Activated CD4-positive, alpha-beta T cell treated with anti-CD3 and anti-CD28 coated beads, Interleukin-2, amount 50 U/mL, for 16 hours (primary cell): ENCODE data around the gene TMEM204.
A peak's percentile ranks its signal among the peaks of the same experiment; 100 is the strongest.

Experiments used
- DNase-seq: peaks from one replicate; pipeline ENCODE4 v3.0.0-alpha.2; 2020

Gene TMEM204

DNA sequence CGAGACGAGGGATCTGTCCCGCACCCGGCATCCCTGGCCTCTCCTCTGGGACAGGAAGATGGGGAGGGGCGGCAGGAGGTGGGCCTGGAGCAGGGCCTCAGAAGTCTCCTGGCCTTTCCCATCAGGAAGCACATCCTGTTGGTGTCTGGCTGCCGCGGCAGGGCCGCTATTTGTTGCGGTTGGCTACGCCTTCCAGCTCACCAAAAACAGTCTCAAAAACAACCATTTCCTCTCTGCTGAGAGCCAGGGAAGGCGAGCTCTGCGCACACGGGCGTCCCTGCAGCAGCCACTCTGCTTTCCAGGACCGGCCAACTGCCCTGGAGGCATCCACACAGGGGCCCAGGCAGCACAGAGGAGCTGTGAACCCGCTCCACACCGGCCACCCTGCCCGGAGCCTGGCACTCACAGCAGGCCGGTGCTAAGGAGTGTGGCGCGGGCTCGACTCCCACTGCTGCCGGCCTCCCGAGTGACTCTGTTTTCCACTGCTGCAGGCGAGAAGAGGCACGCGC lies at the start of gene TMEM204:
TMEM204 (plus strand) TSS at position 224 of the 509 bp plus-strand sequence. CDS start 610 bp downstream, outside the sequence.
- peak; percentile 51 for DNase-seq

DNA sequence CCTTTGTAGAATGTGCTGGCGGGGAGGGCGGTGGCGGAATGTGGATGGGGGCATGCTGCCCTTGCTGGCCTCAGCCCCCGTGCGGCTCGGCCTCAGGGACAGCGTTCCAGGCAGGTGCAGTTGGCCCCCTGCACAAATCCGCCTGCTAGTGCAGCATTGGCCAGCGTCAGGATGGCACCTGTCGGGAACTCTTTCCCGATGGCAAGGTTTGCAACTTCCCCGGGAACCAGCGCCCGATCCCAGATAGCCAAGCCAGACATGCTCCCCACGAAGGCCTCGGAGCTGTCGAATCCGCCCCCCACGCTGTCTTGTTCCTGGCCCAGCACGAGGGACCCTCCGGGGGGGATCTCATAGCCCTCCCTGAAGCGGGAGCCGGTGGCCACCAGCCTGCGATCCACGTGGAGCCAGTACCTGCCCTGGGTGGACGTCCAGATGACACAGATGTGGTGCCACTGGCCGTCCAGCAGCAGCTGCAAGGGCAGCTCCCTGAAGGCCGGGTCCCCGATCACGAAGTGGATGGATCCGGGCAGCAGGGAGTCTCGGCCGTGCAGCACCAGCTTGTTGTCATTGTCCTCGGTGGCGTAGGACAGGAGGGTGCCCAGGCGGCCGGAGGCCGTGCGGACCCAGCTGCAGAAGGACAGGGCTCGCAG lies 47.5 kb upstream of the TMEM204 start:
- no peak for DNase-seq

DNA sequence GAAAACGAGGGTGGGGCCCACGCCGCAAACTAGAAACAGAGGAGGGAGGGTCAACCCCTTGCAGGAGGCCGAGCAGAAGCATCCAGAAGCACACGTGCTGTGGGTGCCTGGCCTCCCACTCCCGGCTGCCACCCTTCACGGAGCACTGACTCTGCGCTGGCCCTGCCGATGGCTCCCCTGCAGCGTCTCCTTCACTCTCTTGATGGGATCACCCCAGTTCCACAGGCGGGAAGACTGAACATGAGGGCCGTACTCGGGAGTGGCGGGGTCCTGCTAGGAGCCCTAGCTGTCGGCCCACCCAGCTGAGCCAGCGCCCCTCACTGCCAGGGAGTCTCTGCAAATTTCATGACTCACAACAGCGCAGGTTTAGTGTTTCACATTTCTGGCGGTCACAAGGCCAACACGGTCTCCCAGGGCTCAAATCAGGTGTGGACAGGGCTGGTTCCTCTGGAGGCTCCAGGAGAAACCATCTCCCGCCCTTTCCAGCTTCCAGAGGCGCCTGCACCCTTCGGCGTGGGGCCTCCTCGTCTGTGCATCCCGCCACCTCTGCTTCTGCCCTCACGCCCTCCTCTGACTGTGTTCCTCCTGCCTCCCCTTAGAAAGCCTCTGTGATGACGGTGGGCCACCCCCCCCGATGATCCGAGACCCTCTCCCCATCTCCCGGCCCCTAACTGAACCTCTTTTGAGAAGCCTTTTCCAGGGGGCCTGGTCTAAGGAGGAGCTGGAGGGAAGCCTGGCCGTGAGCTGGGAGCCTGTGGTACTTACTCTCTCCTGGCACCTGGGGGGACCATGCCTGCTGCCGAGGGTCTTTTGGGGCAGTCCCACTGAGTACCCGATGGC lies 46.7 kb upstream of the TMEM204 start:
- DNase-seq: no peak

DNA sequence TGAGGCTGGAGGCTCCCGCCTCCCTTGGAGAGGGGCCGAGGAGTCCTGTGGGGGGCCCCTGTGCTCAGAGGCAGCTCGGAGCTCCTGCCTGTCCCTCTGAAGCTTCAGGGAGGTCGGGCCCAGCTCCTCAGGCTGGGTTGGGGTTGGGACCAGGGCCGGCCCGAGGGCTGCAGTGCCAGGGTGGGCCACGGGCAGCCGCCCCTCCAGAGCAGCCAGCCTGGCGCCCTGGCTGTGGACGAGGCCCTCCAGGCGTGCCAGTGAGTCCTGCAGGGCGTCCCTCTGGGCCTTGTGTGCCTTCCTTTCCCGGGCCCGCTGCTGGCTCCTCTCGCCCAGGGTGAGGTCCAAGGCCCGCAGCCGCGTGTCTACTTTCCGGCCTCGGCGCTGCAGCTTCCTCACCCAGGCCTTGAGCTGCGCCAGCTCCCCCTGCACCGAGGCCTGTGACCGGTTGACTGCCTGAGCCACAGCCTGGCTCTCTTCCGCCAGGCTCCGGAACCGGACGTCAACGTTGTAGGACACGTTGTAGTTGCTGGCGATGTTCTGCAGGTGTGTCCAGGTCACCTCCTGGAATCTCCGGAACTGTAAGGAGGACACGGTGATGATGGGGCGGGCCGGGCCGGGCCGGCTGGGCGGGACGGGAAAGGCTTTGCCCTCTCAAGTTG lies 45.9 kb upstream of the TMEM204 start:
- DNase-seq: no peak

DNA sequence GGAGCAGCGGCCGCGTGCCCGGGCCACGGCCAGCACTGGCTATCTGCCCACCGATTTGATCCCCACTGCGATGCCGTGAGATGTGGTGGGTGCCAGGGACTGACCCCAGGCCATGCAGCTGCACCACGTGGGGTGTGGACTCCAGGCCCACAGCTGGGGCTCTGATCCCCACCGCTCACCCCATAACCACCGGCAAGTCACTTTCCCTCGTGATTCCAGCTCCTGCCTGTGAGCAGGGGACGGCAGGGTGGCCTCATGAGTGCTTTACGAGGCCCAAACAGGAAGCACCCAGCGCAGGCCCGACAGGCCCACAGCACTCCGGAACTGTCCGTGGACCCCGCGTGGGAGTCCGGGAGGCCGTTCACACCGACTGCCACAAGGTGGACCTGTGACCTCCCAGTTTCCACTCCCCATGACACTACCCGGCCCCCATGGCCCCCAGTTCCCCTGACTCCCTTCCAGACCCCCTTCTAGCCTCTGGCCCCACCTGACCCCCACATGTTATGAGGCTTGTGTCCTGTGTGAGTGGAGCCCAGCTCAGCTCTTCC lies 45.3 kb upstream of the TMEM204 start:
- no peak for DNase-seq

DNA sequence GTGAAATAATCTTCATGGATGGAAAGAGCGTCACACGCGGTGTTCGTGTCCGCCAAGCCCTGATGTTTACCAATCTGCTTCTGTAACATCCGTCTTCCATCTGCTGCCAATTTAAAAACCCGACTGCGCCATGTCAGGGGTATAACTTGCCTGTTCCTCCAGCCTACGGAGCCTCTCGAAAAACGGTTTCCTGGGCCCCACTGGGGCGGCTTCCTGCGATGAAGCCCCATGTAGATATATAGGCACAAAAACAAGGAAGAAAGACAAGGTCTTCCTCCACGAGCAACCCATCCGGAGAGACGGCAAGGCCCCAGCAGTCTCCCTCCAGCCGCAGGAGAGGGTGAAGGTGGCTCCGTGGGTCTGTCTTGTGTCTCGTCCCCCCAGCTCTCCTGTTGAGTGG lies 44.8 kb upstream of the TMEM204 start, which contains the start of gene PTX4:
PTX4 (minus strand) TSS at position 326 of the 400 bp plus-strand sequence; CDS start at position 291, 35 bp downstream.
- no peak for DNase-seq

DNA sequence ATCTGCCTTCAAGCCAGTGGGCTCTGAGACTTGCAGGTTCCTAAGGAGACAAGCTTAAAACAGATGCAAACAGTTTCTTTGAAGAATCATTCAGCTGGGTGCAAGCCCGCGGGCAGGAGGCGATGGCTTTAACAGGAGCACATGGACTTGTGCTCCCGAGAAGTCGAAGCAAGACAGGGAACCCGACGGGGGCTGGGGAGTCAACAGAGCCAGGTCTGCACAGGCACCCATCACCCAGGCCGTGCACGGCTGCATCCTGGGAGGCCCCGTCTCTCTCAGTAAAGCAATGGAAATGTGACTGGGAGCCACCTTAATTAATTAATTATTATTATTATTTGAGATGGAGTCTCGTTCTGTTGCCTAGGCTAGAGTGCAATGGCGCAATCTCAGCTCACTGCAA lies 44.4 kb upstream of the TMEM204 start:
- DNase-seq: no peak

DNA sequence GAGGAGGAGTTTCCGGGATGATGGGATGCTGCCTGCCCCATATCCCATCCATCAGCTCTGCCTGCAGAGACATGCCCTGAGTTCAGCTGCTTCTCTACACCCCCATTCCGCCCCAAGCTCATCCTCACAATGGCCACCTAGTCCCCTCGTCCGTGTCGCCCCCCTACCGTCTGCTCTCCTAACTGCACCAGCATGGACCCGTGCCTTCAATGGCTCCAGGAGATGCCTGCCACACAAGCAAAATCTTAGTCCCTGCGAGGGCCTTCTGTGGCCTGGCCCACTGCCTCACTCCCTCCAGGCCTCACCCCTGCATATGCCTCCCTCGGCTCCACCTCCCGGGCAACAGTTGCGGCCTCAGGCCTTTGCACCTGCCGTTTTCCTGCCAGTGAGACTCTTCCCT lies 42.1 kb upstream of the TMEM204 start:
- no peak for DNase-seq

DNA sequence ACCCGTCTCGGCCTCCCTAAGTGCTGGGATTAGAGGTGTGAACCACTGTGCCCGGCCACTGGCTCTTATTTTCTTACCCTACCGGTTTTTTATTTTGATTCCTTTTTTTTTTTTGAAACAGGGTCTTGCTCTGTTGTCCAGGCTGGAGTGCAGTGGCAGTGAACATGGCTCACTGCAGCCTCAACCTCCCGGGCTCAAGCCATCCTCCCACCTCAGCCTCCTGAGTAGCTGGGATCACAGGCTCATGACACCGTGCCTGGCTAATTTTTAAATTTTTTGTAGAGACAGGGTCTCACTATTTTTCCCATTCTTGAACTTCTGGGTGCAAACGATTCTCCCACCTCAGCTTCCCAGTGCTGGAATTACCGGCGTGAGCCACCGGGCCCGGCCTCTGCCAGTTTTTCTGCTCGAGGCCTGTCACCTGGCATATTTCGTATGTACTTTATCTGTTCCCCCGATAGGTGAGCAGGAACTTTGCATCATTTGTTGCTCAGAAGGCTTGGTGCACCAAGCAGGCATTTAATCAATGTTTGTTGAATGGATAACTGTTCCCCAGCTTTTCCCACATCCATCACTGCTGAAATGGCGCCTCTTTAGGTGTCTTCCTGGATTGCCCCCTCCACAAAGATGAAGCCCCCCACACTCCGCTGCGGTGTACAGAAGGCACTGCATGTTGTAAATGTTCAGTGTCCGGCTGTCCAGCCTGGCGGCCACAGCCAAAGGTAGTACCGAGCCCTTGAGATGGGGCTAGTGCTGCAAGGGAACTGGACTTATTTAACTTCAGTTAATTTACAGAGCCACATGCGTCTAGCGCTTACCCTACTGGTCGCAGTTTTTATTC lies 41.2 kb upstream of the TMEM204 start:
- DNase-seq: no peak

DNA sequence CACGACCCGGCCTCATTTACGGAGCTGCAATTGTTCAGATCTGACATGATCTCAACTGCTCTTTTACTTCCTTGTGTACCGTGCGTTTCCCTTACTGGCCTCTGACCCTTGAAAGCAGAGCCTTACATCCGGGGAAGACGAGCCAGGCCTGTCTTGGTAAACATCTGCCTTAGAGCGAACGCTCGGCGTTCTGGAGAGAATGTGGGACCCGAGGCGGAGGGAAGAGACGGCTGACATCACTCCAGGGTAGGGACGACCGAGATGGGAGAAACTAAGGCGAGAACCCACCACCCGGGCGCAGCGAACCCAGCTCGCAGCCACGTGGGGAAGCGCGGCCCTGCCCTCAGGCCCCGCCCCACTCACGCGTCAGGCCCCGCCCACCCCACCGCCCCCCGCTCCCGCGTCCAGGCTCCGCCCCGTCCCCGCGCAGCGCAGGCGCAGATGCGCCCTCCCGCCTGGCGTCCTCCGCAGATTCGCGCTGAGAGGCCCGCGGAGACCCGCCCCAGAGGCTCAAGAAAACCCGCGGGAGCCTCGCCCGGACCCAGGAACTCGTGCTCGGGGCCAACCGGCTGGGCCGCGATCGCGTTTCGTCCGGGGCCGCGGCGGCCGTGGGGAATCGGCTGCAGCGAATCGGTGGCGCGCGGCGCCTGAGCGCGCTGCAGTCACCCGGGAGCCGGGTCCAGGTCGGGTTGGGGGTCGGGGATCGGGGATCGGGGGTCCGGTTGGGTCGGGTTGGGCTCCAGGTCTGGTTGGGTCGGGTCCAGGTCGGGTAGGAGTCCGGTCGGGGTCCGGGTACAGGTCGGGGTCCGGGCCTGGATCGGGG lies 40.3 kb upstream of the TMEM204 start, which contains the start of gene TELO2:
TELO2 (plus strand) TSS at position 438 of the 823 bp plus-strand sequence. CDS start 922 bp downstream, outside the sequence.
- DNase-seq: peak; percentile 91

DNA sequence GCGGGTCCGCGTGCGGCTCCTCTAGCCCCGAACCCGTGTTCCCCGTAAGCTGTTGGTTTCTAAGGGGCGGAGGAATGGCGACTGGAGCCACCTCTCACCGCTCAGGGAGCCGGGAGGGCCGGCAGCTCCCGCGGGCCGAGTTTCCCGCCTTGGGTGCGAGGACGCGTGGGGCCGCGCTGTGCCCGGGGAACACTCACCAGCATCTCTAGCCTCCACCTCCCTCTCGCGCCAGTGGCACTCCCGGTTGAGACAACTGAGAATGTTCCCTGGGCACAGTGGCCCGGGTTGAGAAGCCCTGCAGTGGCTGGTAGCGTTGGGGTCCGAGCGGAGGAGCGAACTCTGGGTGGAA lies 39.7 kb upstream of the TMEM204 start:
- DNase-seq: peak; percentile 27

DNA sequence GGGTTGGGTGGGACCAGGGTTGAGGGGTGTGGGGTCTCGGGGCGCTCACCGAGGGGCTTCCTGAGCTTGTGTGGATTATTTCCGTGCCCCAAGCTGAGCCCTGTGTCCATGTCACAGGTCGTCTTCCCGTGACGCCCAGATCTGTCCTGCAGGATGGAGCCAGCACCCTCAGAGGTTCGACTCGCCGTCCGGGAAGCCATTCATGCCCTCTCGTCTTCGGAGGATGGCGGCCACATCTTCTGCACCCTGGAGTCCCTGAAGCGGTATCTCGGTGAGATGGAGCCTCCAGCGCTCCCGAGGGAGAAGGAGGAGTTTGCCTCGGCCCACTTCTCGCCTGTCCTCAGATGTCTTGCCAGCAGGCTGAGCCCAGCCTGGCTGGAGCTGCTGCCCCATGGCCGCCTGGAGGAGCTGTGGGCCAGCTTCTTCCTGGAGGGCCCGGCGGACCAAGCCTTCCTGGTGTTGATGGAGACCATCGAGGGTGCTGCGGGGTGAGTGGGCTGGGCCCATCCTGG lies 39.3 kb upstream of the TMEM204 start:
- DNase-seq: no peak

DNA sequence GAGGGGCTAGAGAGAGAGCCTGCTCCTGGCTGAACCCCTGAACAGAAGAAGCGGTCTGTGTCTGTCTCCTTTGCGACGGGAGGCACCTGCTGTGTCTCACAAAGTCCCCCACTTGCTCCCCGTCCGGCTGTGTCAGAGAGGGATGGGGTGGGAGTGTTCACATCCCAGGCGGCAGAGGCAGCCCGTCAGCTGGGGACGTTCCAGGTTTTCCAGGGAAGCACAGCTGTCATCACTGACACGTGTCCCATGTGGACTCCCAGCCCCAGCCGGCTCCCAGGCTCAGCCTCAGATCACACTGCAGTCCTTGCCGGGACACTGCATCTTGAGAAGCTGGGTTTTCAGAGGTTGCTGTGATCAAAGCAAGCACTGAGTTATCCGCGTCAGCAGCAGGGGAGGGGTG lies 38.8 kb upstream of the TMEM204 start:
- no peak for DNase-seq

DNA sequence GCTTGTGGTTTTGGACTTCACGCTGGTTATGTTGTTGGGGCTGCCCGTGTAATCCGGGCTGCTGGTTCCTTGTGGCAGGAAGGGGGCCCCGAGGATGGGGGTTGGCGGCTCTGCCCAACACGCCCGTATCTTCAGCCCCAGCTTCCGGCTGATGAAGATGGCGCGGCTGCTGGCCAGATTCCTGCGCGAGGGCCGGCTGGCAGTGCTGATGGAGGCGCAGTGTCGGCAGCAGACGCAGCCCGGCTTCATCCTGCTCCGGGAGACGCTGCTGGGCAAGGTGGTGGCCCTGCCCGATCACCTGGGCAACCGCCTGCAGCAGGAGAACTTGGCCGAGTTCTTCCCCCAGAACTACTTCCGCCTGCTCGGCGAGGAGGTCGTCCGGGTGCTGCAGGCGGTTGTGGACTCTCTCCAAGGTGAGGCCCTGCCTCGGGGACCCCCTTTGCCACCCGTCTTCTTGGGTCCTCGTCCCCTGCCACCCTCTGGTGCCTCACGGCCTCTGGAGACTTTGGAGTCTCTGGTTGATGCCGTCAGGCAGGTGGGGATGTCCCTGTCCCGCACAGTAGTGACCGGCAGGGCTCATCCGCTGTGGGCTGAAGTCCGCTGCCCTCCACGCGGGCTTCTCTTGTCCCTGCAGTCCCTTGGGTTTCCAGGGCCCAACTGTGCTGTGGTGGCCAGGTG lies 38.1 kb upstream of the TMEM204 start:
- no peak for DNase-seq

DNA sequence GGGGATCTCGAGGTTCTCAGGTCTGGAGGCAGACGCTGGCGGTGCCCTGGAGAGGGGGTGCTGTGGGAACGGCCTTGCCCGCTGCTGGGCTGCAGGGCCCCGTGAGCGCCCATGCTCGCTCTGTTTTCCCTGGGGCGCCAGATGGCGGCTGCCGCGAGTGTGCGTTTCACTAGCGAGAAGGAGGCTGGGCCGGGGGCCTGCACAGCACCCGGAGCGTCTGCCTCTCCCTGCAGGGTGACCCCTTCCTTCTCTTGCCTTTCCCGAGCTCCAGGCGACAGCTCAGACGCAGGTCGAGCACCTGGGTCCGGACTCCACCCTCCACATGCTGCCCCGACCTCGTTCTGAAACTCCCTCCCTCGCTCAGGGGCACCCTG lies 37.6 kb upstream of the TMEM204 start:
- DNase-seq: no peak

DNA sequence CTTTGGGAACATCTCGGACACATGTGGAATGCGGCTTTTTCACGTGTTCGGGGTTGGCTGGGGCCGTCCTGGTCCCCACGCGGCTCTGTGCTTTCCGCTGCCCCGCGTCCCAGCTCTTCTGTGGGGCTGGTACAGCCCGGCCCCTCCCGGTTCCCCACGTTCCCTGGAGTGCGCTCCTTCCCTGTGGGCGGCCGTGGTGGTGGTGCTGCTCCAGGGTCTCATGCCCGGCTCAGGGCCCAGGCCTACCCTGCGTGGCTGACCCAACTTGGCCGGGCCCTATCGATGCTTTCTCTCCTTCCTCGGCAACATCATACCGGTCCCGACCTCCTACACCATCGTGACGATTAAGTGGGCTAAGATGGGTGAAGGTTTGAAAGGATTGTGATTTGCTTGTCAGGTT lies 37.0 kb upstream of the TMEM204 start:
- DNase-seq: no peak

DNA sequence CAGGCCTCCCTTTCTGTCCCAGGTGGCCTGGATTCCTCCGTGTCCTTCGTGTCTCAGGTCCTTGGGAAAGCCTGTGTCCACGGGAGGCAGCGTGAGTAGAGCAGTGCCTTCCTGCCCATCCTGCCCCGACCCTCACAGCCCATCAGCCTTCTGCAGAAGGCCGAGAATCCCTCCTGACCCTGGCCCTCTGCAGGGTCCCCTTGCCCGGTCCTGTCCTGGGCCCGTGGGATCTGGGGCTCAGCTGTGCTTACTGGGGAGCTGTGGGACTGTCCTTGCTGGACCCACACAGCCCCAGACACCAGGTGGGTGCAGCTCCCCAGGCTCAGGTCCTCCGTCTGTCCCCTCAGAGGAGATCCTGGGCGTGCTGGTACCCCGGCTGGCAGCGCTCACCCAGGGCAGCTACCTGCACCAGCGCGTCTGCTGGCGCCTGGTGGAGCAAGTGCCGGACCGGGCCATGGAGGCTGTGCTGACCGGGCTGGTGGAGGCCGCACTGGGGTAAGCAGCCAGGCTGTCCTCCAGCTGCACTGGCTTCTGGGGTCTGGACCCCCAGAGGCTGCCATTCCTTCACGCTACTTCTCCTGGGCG lies 36.4 kb upstream of the TMEM204 start:
- DNase-seq: no peak

DNA sequence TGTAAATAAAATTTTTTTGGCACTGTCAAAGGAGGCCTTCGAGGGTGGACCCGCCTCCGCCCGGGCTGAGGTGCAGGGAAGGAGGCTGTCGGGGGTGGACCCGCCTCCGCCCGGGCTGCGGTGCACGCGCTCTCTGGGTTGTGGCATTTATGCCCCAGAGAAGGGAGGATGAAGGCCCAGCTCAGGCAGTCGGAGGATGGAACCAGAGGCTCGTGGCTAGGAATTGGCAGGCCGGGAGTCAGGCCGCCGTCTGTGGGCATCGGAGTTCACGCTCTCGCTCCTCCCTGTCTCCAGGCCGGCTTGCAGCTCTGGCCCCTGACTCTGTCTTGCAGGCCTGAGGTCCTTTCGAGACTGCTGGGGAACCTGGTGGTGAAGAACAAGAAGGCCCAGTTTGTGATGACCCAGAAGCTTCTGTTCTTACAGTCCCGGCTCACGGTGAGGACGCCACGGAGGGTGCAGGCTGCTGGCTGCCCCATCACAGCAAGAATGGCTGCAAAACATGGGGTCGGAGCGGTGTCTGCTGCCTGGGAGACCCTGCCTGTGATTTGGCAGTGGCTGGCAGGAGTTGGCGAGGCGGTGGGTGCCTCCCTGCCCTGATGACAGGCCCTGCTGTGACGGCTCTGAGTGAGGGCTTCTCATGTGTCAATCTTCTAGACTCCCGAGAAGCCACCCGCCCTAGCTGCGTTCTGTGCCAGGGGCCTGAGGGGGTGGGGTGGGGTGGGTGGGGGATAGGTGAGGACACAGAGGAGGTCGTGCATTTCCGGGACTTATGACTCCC lies 34.4 kb upstream of the TMEM204 start:
- DNase-seq: no peak

DNA sequence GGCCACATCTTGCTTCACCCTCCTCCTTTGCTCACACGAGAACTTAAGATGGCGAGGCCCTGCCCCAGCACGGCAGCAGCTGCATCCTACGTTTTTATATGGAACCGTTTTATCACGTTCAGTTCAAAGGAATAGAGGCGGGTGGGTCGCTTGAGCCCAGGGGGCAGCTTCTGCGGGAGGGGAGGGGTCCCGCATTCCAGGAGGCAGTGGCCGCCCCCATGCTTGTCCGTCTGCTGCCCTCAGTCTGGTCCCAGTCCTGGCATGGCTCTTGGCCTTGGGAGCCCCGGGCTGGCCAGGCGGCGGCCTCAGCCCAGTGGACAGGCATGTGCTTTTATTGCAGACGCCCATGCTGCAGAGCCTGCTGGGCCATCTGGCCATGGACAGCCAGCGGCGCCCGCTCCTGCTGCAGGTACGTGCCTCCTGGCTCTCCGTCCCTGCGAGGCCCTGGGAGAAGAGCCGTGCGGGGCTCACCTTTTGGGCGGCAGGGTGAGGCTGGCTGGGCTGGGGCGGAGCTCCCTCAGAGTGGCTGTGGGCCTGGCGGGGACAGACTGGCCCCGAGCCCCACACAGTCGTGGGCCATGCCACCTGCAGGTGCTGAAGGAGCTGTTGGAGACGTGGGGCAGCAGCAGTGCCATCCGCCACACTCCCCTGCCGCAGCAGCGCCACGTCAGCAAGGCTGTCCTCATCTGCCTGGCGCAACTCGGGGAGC lies 33.6 kb upstream of the TMEM204 start:
- DNase-seq: no peak
